Measurements from ENCODE around the gene EIF3A. TPM values are rescaled to one million over a fixed set of nuclear protein-coding genes. Genes with fewer than 3 reads are reported as not detected.

The EIF3A gene
- total RNA-seq, 2 experiments from 2014 or later = 129 to 130 TPM

- Mint-ChIP-seq H3K27me3 (peaks cover 38% of the 10 kb centered on the region), H3K4me3 (peak overlapping the region; percentile 9), H3K36me3 (ENCODE audit: low read depth) (peaks cover 15% of the 10 kb centered on the region), H3K4me1 (peaks cover 15% of the 10 kb centered on the region), H3K9me3 (peaks cover 14% of the 10 kb centered on the region), H3K27ac (no peak overlapping the region)
- POLR2A ChIA-PET = interaction anchor here (0.7 kb wide), 1 partner anchor 1604 kb away, joined by 3 read pairs; no protein-coding TSS in a partner anchor
- DNase-seq = no peak
- CTCF ChIA-PET = no interaction called here
Observed at GRCh38 chr10:118986815-118987790, 93.5 kb downstream of the EIF3A start.

GRCh38 chr10:118985576-118985975, 95.0 kb downstream of the EIF3A start:
- Mint-ChIP-seq H3K27me3 (peaks cover 26% of the 10 kb centered on the region), H3K4me3 (no peak overlapping the region), H3K36me3 (ENCODE audit: low read depth) (peaks cover 15% of the 10 kb centered on the region), H3K9me3 (peaks cover 14% of the 10 kb centered on the region), H3K27ac (no peak overlapping the region), H3K4me1 (peaks cover 15% of the 10 kb centered on the region)
- ChIA-PET CTCF (no interaction called here), POLR2A (no interaction called here)
- DNase-seq = no peak

Other genes with a start within 250 kb of the EIF3A start
- under 1 TPM; 0.13 to 0.40 TPM for gene NANOS1, start 51.1 kb downstream of the EIF3A start, total RNA-seq
- gene DENND10, start 23.3 kb upstream of the EIF3A start, total RNA-seq = 10 to 100 TPM; 52.4 to 57.1 TPM
- 10 to 100 TPM; 19.6 to 22.6 TPM for gene SFXN4, start 84.9 kb upstream of the EIF3A start, total RNA-seq
- 100 to 1,000 TPM; 115 to 117 TPM for gene PRDX3, start 98.0 kb upstream of the EIF3A start, total RNA-seq
- 10 to 100 TPM; 29.8 to 30.6 TPM for gene GRK5, start 126.8 kb upstream of the EIF3A start, total RNA-seq

All from activated CD4-positive, alpha-beta memory T cell treated with anti-CD3 and anti-CD28 coated beads, Interleukin-2, amount 10 ng/mL, durations not matched to agents 7 days and 5 days (primary cell).